GM18498 (cell line): ENCODE results near the gene GALK1.
"Not testable (repeated sequence)": the region's sequence is repeated elsewhere in the genome, so short reads cannot be mapped to it uniquely, and the experiment has no call there.

Experiments
- ATAC-seq: cut with Tn5 transposase; IDR thresholded peaks from one replicate; pipeline ENCODE4 v1.9.1; 2021; ENCODE audit warnings: mild to moderate bottlenecking, moderate library complexity; ENCODE audit not compliant: unreplicated experiment

Gene GALK1

DNA sequence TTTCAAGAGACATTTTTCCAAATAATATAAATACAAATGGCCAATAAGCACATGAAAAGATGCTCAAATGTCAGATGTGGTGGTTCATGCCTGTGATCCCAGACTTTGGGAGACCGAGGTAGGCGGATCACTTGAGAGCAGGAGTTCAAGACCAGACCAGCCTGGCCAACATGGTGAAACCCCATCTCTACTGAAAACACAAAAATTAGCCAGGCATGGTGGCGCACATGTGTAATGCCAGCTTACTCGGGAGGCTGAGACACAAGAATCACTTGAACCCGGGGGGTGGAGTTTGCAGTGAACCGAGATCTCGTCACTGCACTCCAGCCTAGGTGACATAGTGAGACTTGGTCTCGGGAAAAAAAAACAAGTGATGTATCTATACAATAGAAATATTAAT, 2.9 kb upstream of the GALK1 start:
- ATAC-seq, result no peak

- ATAC-seq, result no peak
These were observed 989 bp upstream of the GALK1 start for GRCh38 chr17:75765981-75766380.

GRCh38 chr17:75764417-75764710, 628 bp downstream of the GALK1 start:
- ATAC-seq, result no peak

GRCh38 chr17:75763613-75764416, 1.2 kb downstream of the GALK1 start:
- no peak for ATAC-seq

- ATAC-seq, result no peak
These were observed 1.8 kb downstream of the GALK1 start for GRCh38 chr17:75763269-75763607.

DNA sequence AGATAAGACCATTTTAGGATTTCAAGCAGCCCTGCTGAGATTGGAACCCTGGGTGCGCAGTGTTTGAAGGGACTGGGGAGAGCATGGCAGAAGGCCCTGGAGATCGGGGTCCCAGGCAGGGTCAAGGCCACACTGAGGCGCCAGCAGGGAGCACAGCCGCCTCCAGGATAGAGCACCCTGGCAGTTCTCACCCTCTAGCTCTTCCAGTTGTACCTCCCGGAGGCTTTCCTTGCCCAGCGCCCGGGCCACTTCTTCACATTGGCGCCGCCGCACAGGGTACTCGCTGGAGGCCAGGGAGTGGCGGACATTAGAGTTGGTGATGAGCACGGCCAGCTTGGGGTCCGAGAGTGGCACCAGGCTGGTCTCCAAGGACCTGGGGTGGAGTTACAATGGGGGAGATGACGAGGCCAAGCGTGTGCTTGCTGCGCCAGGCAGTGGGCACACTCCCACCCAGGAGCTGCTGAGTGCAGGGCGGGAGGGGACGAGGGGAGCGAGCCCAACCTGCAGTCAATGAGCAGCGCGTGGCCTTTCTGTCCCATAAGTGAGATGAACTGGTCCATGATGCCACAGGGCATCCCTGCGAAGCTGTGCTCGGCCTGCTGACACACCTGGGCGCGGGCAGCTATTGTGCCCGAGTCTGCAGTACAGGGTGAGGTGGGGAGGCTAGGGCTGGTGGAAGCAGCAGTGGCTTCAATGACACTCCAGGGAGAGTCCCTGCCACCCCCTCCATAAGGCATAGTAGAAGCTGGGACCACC, 2.3 kb downstream of the GALK1 start:
- ATAC-seq, result no peak

- not testable (repeated sequence) for ATAC-seq
These were observed 4.9 kb downstream of the GALK1 start for GRCh38 chr17:75759978-75760640.

- no peak for ATAC-seq
These were observed 5.5 kb downstream of the GALK1 start for GRCh38 chr17:75759457-75759856.

GRCh38 chr17:75758131-75758905, 6.7 kb downstream of the GALK1 start:
- ATAC-seq, result no peak

DNA sequence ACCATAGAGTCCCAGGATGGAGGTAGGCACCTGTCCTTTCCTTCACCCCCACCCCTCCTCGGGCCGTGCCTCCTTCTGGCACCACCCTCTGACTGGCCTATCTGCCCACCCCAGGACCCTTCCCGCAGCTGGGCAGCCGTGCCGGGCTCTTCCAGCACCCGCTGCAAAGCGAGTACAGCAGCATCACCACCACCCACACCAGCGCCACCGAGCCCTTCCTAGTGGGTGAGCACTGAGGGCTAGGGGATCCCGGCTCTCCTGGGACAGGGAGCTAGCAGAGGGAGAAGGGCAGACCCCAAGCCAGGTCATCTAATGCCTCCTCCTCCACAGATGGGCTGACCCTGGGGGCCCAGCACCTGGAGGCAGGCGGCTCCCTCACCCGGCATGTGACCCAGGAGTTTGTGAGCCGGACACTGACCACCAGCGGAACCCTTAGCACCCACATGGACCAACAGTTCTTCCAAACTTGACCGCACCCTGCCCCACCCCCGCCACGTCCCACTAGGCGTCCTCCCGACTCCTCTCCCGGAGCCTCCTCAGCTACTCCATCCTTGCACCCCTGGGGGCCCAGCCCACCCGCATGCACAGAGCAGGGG, 7.8 kb downstream of the GALK1 start:
- no peak for ATAC-seq

GRCh38 chr17:75756451-75757085, 8.4 kb downstream of the GALK1 start:
- no peak for ATAC-seq

- ATAC-seq, result no peak
These were observed 9.0 kb downstream of the GALK1 start for GRCh38 chr17:75755990-75756389.

DNA sequence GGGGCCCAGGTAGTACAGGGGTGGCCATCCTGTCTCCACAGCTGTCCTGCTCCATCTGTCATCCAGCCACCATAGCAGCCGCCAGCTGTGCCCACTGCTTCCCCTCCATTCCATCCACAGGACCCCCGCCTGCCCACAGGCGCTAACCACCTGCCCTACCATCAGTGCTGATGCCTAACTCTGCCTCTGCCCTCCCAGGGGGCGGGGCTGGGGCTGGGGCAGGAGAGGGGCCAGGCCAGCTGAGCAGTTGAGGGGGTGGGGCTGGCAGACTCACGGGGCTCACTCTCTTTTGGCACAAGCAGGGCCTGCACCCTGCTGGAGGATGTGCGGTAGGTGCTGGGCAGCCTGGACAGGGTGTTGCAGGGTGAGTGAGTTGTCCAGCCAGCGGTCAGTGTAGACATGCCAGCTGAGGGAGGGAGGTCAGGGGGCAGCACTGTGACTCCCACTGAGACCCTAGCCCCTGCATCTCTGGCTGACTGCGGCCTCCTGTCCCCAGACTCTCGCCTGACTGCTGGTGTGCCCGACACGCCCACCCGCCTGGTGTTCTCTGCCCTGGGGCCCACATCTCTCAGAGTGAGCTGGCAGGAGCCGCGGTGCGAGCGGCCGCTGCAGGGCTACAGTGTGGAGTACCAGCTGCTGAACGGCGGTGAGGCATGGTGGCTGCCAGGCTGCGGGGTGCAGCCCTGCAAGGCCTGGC, 9.6 kb downstream of the GALK1 start:
- ATAC-seq, result no peak

- ATAC-seq, result no peak
These were observed 10.4 kb downstream of the GALK1 start for GRCh38 chr17:75754378-75755204.

DNA sequence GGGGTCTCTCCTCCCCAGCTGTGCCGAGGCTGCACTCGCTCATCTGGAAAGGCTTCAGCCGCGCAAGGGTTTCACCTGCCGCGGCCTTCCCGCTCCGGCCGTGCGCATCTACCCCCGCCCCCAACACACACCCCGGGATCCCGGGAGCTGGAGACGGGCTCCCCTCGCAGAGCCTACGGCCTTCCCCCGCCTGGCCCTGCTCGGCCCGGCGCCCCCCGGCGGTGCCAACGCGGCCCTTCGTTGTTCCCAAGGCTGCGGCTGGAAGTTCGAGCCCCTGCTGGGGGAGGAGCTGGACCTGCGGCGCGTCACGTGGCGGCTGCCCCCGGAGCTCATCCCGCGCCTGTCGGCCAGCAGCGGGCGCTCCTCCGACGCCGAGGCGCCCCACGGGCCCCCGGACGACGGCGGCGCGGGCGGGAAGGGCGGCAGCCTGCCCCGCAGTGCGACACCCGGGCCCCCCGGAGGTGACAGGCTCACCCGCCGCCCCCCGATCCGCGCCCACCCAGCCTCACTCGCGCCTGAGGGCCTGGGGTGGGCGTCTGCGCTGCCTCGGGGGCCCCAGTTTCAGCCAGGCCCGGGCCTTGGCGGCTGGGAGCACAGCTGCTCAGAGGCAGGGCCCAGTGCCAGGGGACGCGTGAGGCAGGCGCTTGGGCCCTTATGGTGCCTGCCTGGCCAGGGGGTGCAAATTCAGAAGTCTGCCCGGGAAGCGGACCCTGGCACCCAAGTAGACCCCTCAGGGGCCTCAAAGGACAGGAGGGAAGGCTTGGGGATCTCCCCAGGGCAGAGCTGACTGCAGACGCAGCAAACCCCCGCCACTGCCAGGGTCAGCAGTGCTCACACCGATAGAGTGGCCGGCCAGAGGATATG, 11.2 kb downstream of the GALK1 start:
- peak; percentile 60 for ATAC-seq

DNA sequence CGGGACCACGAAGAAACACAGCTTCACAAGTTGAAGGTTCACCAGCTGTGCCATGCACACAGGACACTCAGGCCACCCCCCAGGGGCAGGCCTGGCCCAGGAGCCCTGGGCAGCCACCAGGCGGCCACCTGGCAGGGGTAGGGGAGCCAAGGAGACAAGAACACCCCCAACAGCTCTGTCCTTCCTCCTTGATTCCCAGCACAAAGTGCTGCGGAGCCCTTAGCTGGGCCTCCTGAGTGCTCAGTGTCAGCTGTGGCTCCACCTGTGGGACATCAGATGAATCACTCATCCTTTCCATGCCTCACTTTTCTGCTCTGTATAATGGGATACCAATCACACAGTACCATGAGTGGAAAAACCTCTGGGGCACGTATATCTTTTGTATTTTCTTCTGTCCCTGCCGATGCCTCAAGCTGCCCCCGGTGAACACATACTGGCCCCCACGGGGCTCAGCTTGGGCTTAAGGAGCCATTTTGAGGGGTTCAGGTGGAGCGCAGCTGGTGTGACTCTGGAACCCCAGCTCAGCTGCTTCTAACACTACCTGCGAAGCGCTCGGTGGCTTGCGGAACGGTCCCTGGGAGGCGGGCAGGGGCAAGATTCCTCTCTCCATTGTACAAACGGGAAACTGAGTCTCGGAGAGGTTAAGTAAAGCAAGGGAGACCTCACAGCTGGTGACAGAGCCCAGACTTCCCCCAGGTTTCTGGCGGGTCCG, 12.0 kb downstream of the GALK1 start:
- no peak for ATAC-seq

DNA sequence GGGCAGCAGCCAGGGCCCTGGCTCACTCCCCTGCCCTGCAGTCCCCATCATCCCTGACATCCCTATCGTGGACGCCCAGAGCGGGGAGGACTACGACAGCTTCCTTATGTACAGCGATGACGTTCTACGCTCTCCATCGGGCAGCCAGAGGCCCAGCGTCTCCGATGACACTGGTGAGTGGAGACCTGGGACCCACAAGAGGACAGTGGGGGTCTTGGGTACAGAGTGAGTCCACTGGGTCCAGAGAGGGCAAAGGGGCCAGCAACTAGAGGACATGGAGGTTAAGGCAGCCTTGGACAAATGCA, 12.6 kb downstream of the GALK1 start:
- ATAC-seq, result no peak
